SU-DHL-6 (cell line): ENCODE data around the gene RIC8A.

Experiments
- H2AFZ ChIP-seq: fragments of 200-600 bp; sonication (generic); 2 replicates; pipeline ENCODE4 v1.6.1; 2014; ENCODE audit warnings: low read depth, mild to moderate bottlenecking, moderate library complexity, mixed read lengths, antibody characterized with exemption, low read length; ENCODE audit not compliant: severe bottlenecking
- H3F3A ChIP-seq: fragments of 200-600 bp; shearing (Covaris generic); 2 replicates; pipeline ENCODE4 v1.6.0; 2016; ENCODE audit warnings: antibody characterized with exemption, mild to moderate bottlenecking; ENCODE audit not compliant: insufficient read depth
- H3K27ac ChIP-seq: fragments of 200-600 bp; sonication (generic); 2 replicates; pipeline ENCODE4 v1.5.1; 2016; ENCODE audit warnings: low read depth, mild to moderate bottlenecking, low read length, moderate library complexity, mixed read lengths
- H3K27me3 ChIP-seq: fragments of 200-600 bp; sonication (generic), shearing (Covaris generic); 2 replicates; pipeline ENCODE4 v1.6.0; 2014; ENCODE audit warnings: mild to moderate bottlenecking, low read length
- H3K36me3 ChIP-seq: fragments of 200-600 bp; sonication (generic); 2 replicates; pipeline ENCODE4 v1.6.1; 2014; ENCODE audit warnings: mild to moderate bottlenecking, low read length, mixed read lengths
- H3K4me2 ChIP-seq: fragments of 300-600, 200-600 bp; shearing (Covaris generic), sonication (generic); 2 replicates; pipeline ENCODE4 v1.6.0; 2014; ENCODE audit warnings: low read length, low read depth, mild to moderate bottlenecking; ENCODE audit not compliant: poor library complexity, severe bottlenecking
- H3K4me3 ChIP-seq: fragments of 200-600 bp; sonication (generic); 2 replicates; pipeline ENCODE4 v1.5.1; 2014; ENCODE audit warnings: antibody characterized with exemption, low read length, mild to moderate bottlenecking, mixed read lengths; ENCODE audit not compliant: insufficient read depth, poor library complexity, severe bottlenecking
- H3K79me2 ChIP-seq: fragments of 200-600 bp; sonication (generic); 2 replicates; pipeline ENCODE4 v1.6.1; 2014; ENCODE audit warnings: mild to moderate bottlenecking, low read length, moderate library complexity; ENCODE audit not compliant: insufficient read depth
- H3K9ac ChIP-seq: fragments of 200-600 bp; sonication (generic); 2 replicates; pipeline ENCODE4 v1.7.0; 2014; ENCODE audit warnings: mild to moderate bottlenecking, low read length
- H3K9me2 ChIP-seq: fragments of 200-600 bp; sonication (generic); replicated peaks from 2 replicates; pipeline ENCODE4 v1.6.1; 2014; ENCODE audit warnings: low read length; ENCODE audit not compliant: insufficient read depth
- H3K9me3 ChIP-seq: fragments of 200-600 bp; sonication (generic); 2 replicates; pipeline ENCODE4 v1.6.1; 2014; ENCODE audit warnings: low read length, mixed read lengths; ENCODE audit not compliant: insufficient read depth
- H4K20me1 ChIP-seq: fragments of 200-600 bp; sonication (generic); 2 replicates; pipeline ENCODE4 v1.6.1; 2014; ENCODE audit warnings: low read depth, mild to moderate bottlenecking, antibody characterized with exemption, low read length, moderate library complexity, mixed read lengths
- EZH2phosphoT487 ChIP-seq: fragments of 200-600 bp; sonication (generic), shearing (Covaris generic); conservative IDR thresholded peaks from 2 replicates; pipeline ENCODE4 v1.6.1; 2018; ENCODE audit warnings: mild to moderate bottlenecking, antibody characterized with exemption, low read length, moderate library complexity, mixed read lengths
- TF ChIP-seq, protein P1 (sequence below): fragments of 200-600 bp; sonication (generic); IDR thresholded peaks from one replicate; pipeline ENCODE4 v1.5.1; 2017; ENCODE audit warnings: antibody characterized with exemption, mild to moderate bottlenecking, low read length, moderate library complexity; ENCODE audit not compliant: insufficient read depth, poor library complexity, severe bottlenecking

RIC8A gene

DNA sequence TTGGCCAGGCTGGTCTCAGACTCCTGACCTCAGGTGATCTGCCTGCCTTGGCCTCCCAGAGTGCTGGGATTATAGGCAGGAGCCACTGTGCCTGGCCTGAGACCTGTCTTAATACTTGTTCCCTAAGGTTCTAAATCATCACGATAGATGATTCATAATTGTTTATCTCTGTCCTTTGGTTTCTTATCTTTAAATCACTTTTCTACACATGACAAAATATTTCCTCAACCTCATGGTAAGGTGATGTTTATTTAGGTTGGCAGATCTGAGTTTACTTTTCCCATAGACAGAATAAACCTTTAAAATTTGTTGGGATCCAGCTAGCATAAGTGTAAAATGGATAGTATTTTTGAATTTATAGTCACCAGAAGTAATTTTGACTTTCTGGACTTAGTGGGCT is 32.8 kb downstream of the RIC8A start:
- no peaks in the 10 kb centered on the region for H3K9me2 ChIP-seq
- peaks cover 4% of the 10 kb centered on the region; the same call in 1 of the 2 replicates for H4K20me1 ChIP-seq
- H3K27ac ChIP-seq: no peak overlapping the region
- peaks cover 43% of the 10 kb centered on the region for H3K79me2 ChIP-seq
- no peak overlapping the region for H3K4me3 ChIP-seq
- H3F3A ChIP-seq: peaks cover 11% of the 10 kb centered on the region
- H2AFZ ChIP-seq: no peak overlapping the region
- H3K4me2 ChIP-seq: no peak overlapping the region
- H3K27me3 ChIP-seq: no peaks in the 10 kb centered on the region
- H3K9me3 ChIP-seq: no peaks in the 10 kb centered on the region
- H3K9ac ChIP-seq: no peak overlapping the region
- H3K36me3 ChIP-seq: peaks cover 25% of the 10 kb centered on the region; the same call in 1 of the 2 replicates
- TF ChIP-seq EZH2phosphoT487: no peak
- TF ChIP-seq, protein P1, sequence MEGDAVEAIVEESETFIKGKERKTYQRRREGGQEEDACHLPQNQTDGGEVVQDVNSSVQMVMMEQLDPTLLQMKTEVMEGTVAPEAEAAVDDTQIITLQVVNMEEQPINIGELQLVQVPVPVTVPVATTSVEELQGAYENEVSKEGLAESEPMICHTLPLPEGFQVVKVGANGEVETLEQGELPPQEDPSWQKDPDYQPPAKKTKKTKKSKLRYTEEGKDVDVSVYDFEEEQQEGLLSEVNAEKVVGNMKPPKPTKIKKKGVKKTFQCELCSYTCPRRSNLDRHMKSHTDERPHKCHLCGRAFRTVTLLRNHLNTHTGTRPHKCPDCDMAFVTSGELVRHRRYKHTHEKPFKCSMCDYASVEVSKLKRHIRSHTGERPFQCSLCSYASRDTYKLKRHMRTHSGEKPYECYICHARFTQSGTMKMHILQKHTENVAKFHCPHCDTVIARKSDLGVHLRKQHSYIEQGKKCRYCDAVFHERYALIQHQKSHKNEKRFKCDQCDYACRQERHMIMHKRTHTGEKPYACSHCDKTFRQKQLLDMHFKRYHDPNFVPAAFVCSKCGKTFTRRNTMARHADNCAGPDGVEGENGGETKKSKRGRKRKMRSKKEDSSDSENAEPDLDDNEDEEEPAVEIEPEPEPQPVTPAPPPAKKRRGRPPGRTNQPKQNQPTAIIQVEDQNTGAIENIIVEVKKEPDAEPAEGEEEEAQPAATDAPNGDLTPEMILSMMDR: no peak

DNA sequence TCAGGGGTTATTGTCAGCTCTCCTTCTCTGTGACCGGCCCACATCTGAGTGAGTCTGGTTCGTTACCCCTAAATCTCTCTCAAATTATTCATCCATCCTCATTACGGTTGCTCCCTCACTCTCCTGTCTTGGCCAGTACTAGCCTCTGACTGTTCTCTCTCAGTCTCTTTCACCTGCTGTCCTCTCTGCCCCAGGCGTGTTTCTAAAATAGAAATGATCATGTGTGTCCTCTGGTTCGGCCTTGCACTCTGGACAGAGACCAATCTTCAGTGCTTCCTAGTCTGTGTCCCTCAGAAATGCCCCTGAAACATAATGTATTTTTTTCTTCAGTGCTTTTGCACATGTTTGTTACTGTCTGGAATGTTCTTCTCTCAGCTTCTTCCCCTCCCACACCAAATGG is 34.1 kb downstream of the RIC8A start:
- H4K20me1 ChIP-seq: peaks cover 4% of the 10 kb centered on the region; the same call in 1 of the 2 replicates
- H2AFZ ChIP-seq: no peak overlapping the region
- H3K27me3 ChIP-seq: no peaks in the 10 kb centered on the region
- no peaks in the 10 kb centered on the region for H3K9me2 ChIP-seq
- TF ChIP-seq EZH2phosphoT487: no peak
- TF ChIP-seq, protein P1: no peak
- H3K27ac ChIP-seq: no peak overlapping the region
- H3F3A ChIP-seq: peaks cover 9% of the 10 kb centered on the region
- H3K36me3 ChIP-seq: peaks cover 33% of the 10 kb centered on the region
- no peaks in the 10 kb centered on the region for H3K9me3 ChIP-seq
- no peak overlapping the region for H3K4me3 ChIP-seq
- H3K9ac ChIP-seq: no peak overlapping the region
- H3K79me2 ChIP-seq: peaks cover 43% of the 10 kb centered on the region
- H3K4me2 ChIP-seq: no peak overlapping the region

DNA sequence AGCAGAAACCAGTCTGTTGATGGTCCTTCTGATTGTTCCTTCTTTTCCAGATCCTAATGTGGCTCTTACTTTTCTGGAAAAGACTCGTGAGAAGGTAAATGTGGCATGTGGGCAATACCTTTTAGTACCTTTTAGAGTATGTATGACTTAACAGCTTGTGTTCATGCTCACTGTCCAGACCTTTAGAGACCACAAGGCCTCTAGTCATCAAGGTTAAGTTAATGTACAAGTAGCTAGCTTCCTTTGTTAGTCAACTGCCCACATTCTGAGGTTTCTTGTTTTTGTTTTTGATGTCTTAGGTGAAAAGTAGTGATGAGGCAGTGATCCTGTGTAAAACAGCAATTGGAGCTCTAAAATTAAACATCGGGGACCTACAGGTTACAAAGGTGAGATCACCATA is 36.9 kb downstream of the RIC8A start:
- Histone ChIP-seq H3K4me3 (no peak overlapping the region), H3K9me2 (no peaks in the 10 kb centered on the region), H3K9me3 (no peaks in the 10 kb centered on the region), H3K4me2 (no peak overlapping the region), H3K27ac (no peak overlapping the region), H3K79me2 (peaks cover 17% of the 10 kb centered on the region), H4K20me1 (no peaks in the 10 kb centered on the region; the same call in 1 of the 2 replicates), H2AFZ (no peak overlapping the region), H3F3A (0 out of 2 replicates have a peak, but pooled peaks cover 3% of the 10 kb centered on the region), H3K36me3 (peaks cover 50% of the 10 kb centered on the region), H3K9ac (no peak overlapping the region), H3K27me3 (no peaks in the 10 kb centered on the region)
- TF ChIP-seq EZH2phosphoT487: no peak
- TF ChIP-seq, protein P1: no peak

DNA sequence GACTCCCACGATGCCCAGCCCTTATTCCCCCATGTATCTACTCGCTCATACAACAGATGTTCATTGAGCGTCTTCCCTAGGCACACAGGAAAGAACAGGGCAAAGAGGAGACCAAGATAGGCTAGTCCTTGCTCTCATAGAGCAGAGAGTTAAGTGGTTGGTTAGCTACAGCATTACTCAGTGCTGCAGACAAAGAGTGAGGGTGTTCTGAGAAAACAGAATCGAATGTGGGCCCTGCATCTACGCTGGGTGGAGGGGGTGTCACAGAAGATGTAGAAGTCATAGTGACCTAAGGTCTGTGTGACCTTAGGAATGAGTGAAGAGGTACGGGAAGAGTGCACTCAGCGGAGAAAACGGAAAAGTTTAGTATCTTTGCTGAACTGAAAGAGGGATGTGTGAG is 41.6 kb downstream of the RIC8A start:
- Histone ChIP-seq H3K27ac (no peak overlapping the region), H3K9ac (no peak overlapping the region), H4K20me1 (no peaks in the 10 kb centered on the region), H3F3A (no peaks in the 10 kb centered on the region), H3K36me3 (peaks cover 42% of the 10 kb centered on the region), H3K9me2 (no peaks in the 10 kb centered on the region), H3K4me2 (no peak overlapping the region), H3K9me3 (no peaks in the 10 kb centered on the region), H3K79me2 (no peaks in the 10 kb centered on the region), H3K4me3 (no peak overlapping the region), H2AFZ (no peak overlapping the region), H3K27me3 (no peaks in the 10 kb centered on the region)
- no peak for TF ChIP-seq EZH2phosphoT487
- TF ChIP-seq, protein P1: no peak
